LHCN-M2 (cell line): Measurements from ENCODE around the gene MSL3. TPM values are rescaled to one million over a fixed set of nuclear protein-coding genes. Genes with fewer than 3 reads are reported as not detected.

ENCODE experiments used
- total RNA-seq: library from RNA; depleted of rRNA; stranded (reverse); fragments of >200 nt; gene quantifications from 2 replicates; pipeline ENCODE4 v1.2.3, GENCODE V29; 2014; rRNA removed

Gene MSL3
- total RNA-seq, 1 experiment from 2014 or later = 27.7 TPM

Other genes starting within 250 kb of the MSL3 start
- gene ARHGAP6, start 92.3 kb upstream of the MSL3 start, total RNA-seq = 4.7 and 5.2 TPM in 2 replicates